ENCODE measurements around the gene IMMP2L. TPM values are rescaled to one million over a fixed set of nuclear protein-coding genes. Genes with fewer than 3 reads are reported as not detected.

Gene IMMP2L
- total and polyA plus RNA-seq, 2 of the 4 experiments (the other 2 are of a cell fraction): 5.8 to 9.3 TPM

GRCh38 chr7:110994028-110994967 lies 568.0 kb downstream of the IMMP2L start:
- 100% methylated on average over 2 of the region's 5 CpGs; no CpG with 5 or more reads in 1 of the 2 experiments for WGBS, 2 experiments (ENCODE audit: extremely low coverage in 2 of 2, insufficient read length in 1 of 2)
- Histone ChIP-seq H3K4me1 (ENCODE audit: control insufficient read depth, insufficient read depth, low read length) (no peaks in the 10 kb centered on the region), H3K27ac (ENCODE audit: insufficient read depth, low read length) (no peak overlapping the region), H3K4me2 (ENCODE audit: low read depth, low read length) (no peak overlapping the region), H2BK20ac (ENCODE audit: low read depth, low read length) (no peak overlapping the region), H3K4ac (ENCODE audit: low read depth, low read length) (no peak overlapping the region), H3K27me3 (ENCODE audit: control insufficient read depth, insufficient read depth, low read length) (no peaks in the 10 kb centered on the region), H3K18ac (ENCODE audit: low read depth, low read length) (no peak overlapping the region), H2BK120ac (ENCODE audit: low read depth, low read length) (no peak overlapping the region), H4K91ac (ENCODE audit: insufficient read depth, low read depth, low read length) (no peak overlapping the region), H3K9me3 (ENCODE audit: control insufficient read depth, insufficient read depth, low read length) (no peaks in the 10 kb centered on the region), H3K9ac (ENCODE audit: low read depth, low read length) (no peak overlapping the region), H2BK5ac (ENCODE audit: low read depth, low read length, poor library complexity, severe bottlenecking) (no peak overlapping the region), H2AK5ac (ENCODE audit: low read depth, low read length) (no peak overlapping the region), H2BK15ac (ENCODE audit: low read depth, low read length) (no peak overlapping the region), H3K4me3 (ENCODE audit: insufficient read depth, low read depth, low read length) (no peak overlapping the region), H2AFZ (replicated peaks; ENCODE audit: low read length, poor library complexity) (no peak overlapping the region), H4K20me1 (ENCODE audit: insufficient read depth, low read length) (no peaks in the 10 kb centered on the region), H3K9me1 (ENCODE audit: insufficient read depth, low read length) (no peaks in the 10 kb centered on the region), H3K23ac (ENCODE audit: low read depth, low read length) (no peak overlapping the region), H3K14ac (replicated peaks; ENCODE audit: low read depth, low read length) (no peak overlapping the region), H3K79me1 (ENCODE audit: low read depth in 1 of 2, low read length in 2 of 2) (no peaks in the 10 kb centered on the region), H2AK9ac (replicated peaks; ENCODE audit: low read depth, low read length, poor library complexity) (no peak overlapping the region), H4K8ac (ENCODE audit: low read depth in 2 of 2, low read length in 2 of 2) (no peak overlapping the region), H3K56ac (ENCODE audit: extremely low read depth, insufficient read depth, low read length) (no peak overlapping the region), H4K5ac (ENCODE audit: low read depth, low read length) (no peak overlapping the region), H3K36me3 (ENCODE audit: control insufficient read depth, insufficient read depth, low read length) (no peaks in the 10 kb centered on the region)
- intact Hi-C loops (cut with micrococcal nuclease) (no loop called here), dilution Hi-C loops (cut with HindIII; ENCODE audit: low sequenced_read_pairs, unreplicated experiment) (no loop called here), in situ Hi-C loops (cut with MboI; ENCODE audit: low sequenced_read_pairs) (no loop called here)
- DNase-seq (no peak), ATAC-seq (ENCODE audit: low read depth) (no peak)
- POLR2A ChIA-PET (ENCODE audit: unreplicated experiment): no interaction called here
- no TSS peak for BruUV-seq (replicated peaks)
- CTCF ChIA-PET: no interaction called here
- TF ChIP-seq CTCF (conservative IDR thresholded peaks at IDR 0.05; ENCODE audit: low read depth, low read length): no peak
- no peak for TF ChIP-seq FOS (IDR thresholded peaks at IDR 0.05; ENCODE audit: low read depth, low read length)
- no peak for TF ChIP-seq USF2 (IDR thresholded peaks at IDR 0.05; ENCODE audit: low read depth, low read length)
- TF ChIP-seq RFX5 (IDR thresholded peaks at IDR 0.05; ENCODE audit: low read depth, low read length): no peak
- TF ChIP-seq SMC3 (IDR thresholded peaks at IDR 0.05; ENCODE audit: low read depth, low read length): no peak
- no peak for TF ChIP-seq POLR2A (IDR thresholded peaks at IDR 0.05; ENCODE audit: low read depth, low read length)
- TF ChIP-seq ELK1 (IDR thresholded peaks at IDR 0.05; ENCODE audit: borderline replicate concordance, low read depth, low read length): no peak
- TF ChIP-seq CEBPB (IDR thresholded peaks at IDR 0.05; ENCODE audit: low read depth, low read length): no peak
- no peak for TF ChIP-seq RCOR1 (IDR thresholded peaks at IDR 0.05; ENCODE audit: insufficient replicate concordance, low read length)
- TF ChIP-seq BHLHE40 (IDR thresholded peaks at IDR 0.05; ENCODE audit: low read depth, low read length): no peak
- TF ChIP-seq RAD21 (IDR thresholded peaks at IDR 0.05; ENCODE audit: low read length): no peak
- TF ChIP-seq MAFK (IDR thresholded peaks at IDR 0.05; ENCODE audit: low read depth, low read length): no peak
- TF ChIP-seq CHD1 (IDR thresholded peaks at IDR 0.05; ENCODE audit: low read depth, low read length): no peak
- TF ChIP-seq NFE2L2 (IDR thresholded peaks at IDR 0.05; ENCODE audit: low read depth, low read length): no peak
- TF ChIP-seq MAZ (IDR thresholded peaks at IDR 0.05; ENCODE audit: borderline replicate concordance, low read depth, low read length): no peak
